ENCODE data around the gene PODNL1.

GRCh38 chr19:13932911-13933393 lies 5.3 kb downstream of the PODNL1 start:
- TF ChIP-seq CTCF (IDR thresholded peaks at IDR 0.05) (no peak), POLR2A (IDR thresholded peaks at IDR 0.05) (no peak), EP300 (IDR thresholded peaks at IDR 0.05) (no peak)
